Cardiac muscle cell (in vitro differentiated cells and primary cell): ENCODE data around the gene AKT1S1. TPM values are rescaled to one million over a fixed set of nuclear protein-coding genes. Genes with fewer than 3 reads are reported as not detected.

Source experiments
- DNase-seq, 2 donors: peaks; one replicate each; pipeline versions ENCODE4 v3.0.0 to v3.0.0-alpha.2; 2010 to 2017; ENCODE audit warnings: low read depth in 1 of 2, low spot score in 1 of 2
- H3K27ac ChIP-seq: fragments of 200-600 bp; sonication (generic); 2 replicates; pipeline ENCODE4 v1.5.1; 2016
- H3K27me3 ChIP-seq: fragments of 200-600 bp; sonication (generic); 2 replicates; pipeline ENCODE4 v1.6.0; 2016; ENCODE audit warnings: control low read depth
- H3K36me3 ChIP-seq: fragments of 200-600 bp; sonication (generic); 2 replicates; pipeline ENCODE4 v1.5.1; 2016; ENCODE audit warnings: control low read depth
- H3K4me1 ChIP-seq: fragments of 200-600 bp; sonication (generic); 2 replicates; pipeline ENCODE4 v1.8.1; 2017; ENCODE audit warnings: low read depth, mild to moderate bottlenecking, mixed run types
- H3K4me3 ChIP-seq: fragments of 200-600 bp; sonication (generic); 2 replicates; pipeline ENCODE4 v1.5.1; 2016; ENCODE audit warnings: mild to moderate bottlenecking
- H3K9me3 ChIP-seq: fragments of 200-600 bp; sonication (generic); 2 replicates; pipeline ENCODE4 v1.5.1; 2017; ENCODE audit warnings: low read depth, mild to moderate bottlenecking, control low read depth
- polyA plus RNA-seq: library from polyadenylated mRNA; unstranded; fragments of >200 nt; fragmentation: Nextera tagmentation; extraction: Ambion mirVana; gene quantifications from 2 replicates; pipeline ENCODE4 v1.2.1, GENCODE V29; 2016
- total RNA-seq: library from RNA; depleted of rRNA; stranded (reverse); fragments of >200 nt; gene quantifications from 2 replicates; pipeline ENCODE4 v1.2.3, GENCODE V29; 2016
- TF ChIP-seq, protein P1 (sequence below): IDR thresholded peaks from 2 replicates; pipeline ENCODE4 v1.5.1; 2012; ENCODE audit warnings: low read depth, mild to moderate bottlenecking, low read length

Gene AKT1S1
- total and polyA plus RNA-seq, 2 experiments from 2014 or later: 27.5 to 66.2 TPM

- Histone ChIP-seq H3K27me3 (no peaks in the 10 kb centered on the region), H3K36me3 (no peaks in the 10 kb centered on the region), H3K4me3 (no peak within 1 kb of the TSS), H3K4me1 (no peaks in the 10 kb centered on the region), H3K9me3 (no peaks in the 10 kb centered on the region), H3K27ac (no peak within 1 kb of the TSS)
- TF ChIP-seq, protein P1, sequence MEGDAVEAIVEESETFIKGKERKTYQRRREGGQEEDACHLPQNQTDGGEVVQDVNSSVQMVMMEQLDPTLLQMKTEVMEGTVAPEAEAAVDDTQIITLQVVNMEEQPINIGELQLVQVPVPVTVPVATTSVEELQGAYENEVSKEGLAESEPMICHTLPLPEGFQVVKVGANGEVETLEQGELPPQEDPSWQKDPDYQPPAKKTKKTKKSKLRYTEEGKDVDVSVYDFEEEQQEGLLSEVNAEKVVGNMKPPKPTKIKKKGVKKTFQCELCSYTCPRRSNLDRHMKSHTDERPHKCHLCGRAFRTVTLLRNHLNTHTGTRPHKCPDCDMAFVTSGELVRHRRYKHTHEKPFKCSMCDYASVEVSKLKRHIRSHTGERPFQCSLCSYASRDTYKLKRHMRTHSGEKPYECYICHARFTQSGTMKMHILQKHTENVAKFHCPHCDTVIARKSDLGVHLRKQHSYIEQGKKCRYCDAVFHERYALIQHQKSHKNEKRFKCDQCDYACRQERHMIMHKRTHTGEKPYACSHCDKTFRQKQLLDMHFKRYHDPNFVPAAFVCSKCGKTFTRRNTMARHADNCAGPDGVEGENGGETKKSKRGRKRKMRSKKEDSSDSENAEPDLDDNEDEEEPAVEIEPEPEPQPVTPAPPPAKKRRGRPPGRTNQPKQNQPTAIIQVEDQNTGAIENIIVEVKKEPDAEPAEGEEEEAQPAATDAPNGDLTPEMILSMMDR: no peak
- DNase-seq: peak in 1 of 2 donors; percentile 41
Measured at GRCh38 chr19:49896863-49897621, 19.9 kb upstream of the AKT1S1 start, which contains the start of gene IL4I1. IL4I1 (minus strand) TSS chr19:49896887; CDS start chr19:49896160, 727 bp downstream.

GRCh38 chr19:49895566-49896297, 18.6 kb upstream of the AKT1S1 start:
- Histone ChIP-seq H3K27ac (no peak overlapping the region), H3K4me3 (no peak overlapping the region), H3K36me3 (no peaks in the 10 kb centered on the region), H3K27me3 (no peaks in the 10 kb centered on the region), H3K4me1 (no peaks in the 10 kb centered on the region), H3K9me3 (no peaks in the 10 kb centered on the region)
- DNase-seq: no peak
- TF ChIP-seq, protein P1: no peak

GRCh38 chr19:49894879-49895565, 17.9 kb upstream of the AKT1S1 start:
- no peaks in the 10 kb centered on the region for H3K4me1 ChIP-seq
- no peaks in the 10 kb centered on the region for H3K9me3 ChIP-seq
- no peaks in the 10 kb centered on the region for H3K36me3 ChIP-seq
- no peak for DNase-seq
- H3K27ac ChIP-seq: no peak overlapping the region
- no peak overlapping the region for H3K4me3 ChIP-seq
- no peaks in the 10 kb centered on the region for H3K27me3 ChIP-seq
- TF ChIP-seq, protein P1: no peak

DNA sequence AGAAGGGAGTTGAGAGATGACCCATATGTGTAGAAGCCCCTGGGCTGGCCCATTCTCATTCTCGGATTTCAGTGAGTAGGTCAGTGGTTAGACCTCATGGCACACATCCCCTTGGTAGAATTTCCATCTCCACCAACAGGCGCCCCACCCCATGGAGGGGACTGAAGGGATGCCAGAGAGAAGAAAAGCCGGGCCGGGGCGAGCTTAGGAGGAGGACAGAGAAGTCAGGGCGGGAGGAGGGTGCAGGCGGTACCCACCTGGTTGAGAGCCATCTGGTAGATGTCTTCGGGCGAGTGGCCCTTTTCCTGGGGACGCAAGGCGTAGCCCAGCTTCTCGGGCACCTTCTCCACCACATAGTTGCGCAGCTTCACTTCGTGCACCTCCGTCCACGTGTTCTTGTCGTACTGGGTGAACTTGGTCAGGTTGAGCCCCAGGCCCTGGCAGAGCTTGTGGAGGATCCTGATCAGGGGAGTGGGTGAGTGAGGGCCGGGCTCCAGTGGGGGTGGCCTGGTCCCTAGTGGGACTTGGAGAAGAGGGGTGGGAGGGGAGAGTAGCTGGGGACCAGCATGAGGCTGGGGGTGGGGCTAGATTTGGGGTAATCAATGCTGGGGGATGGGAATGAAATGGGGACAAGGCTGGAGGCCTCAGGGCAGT, 17.0 kb upstream of the AKT1S1 start:
- Histone ChIP-seq H3K27ac (no peak overlapping the region), H3K27me3 (no peaks in the 10 kb centered on the region), H3K9me3 (no peaks in the 10 kb centered on the region), H3K4me1 (no peaks in the 10 kb centered on the region), H3K4me3 (no peak overlapping the region), H3K36me3 (no peaks in the 10 kb centered on the region)
- TF ChIP-seq, protein P1: no peak
- DNase-seq: no peak

DNA sequence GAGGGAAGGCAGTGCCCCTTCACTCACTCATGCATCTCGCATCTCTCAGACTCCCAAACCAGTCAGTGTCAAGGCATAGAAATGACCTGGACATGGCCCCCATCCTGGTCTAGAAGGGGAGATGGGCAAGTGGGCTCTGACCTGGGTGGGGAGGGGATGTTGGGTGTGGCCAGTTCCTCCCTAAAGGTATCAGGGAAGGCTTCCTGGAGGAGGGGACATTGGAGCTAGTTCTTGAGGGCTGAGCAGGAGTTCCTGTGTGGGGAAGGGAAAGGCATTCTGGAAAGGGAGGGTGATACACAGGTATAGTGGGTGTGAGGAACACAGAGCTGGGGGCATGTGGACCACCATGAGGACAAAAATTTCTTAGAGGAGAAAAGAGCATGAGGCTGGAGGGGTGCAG, 15.6 kb upstream of the AKT1S1 start:
- DNase-seq: no peak
- Histone ChIP-seq H3K4me3 (no peak overlapping the region), H3K4me1 (no peaks in the 10 kb centered on the region), H3K27ac (no peak overlapping the region), H3K36me3 (no peaks in the 10 kb centered on the region), H3K9me3 (no peaks in the 10 kb centered on the region), H3K27me3 (no peaks in the 10 kb centered on the region)
- TF ChIP-seq, protein P1: no peak
